ENCODE data around the gene PRTFDC1. TPM values are rescaled to one million over a fixed set of nuclear protein-coding genes. Genes with fewer than 3 reads are reported as not detected.

PRTFDC1 gene
- total and polyA plus RNA-seq, 2 of the 13 experiments (the other 11 are each of a cell fraction or from before 2014, with no cell fraction given) = not detected

DNA sequence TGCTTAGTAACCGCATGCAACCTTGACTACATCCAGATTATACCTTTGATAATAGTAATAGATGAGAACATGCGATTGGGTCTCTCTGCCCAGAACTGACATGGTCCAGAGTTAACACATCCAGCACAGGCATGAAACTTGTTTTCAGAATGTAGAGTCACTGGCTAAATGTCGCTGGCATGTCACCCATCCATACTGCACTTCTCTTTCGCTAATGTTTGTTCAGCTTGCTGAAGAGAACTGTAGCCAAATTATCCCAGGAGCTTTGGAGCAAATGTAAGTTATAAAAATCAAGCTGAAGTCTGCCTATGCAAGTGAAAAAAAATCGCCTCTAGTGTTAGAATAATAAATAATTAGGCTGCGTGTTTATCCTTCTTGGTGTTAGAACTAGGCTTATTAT is 98.2 kb downstream of the PRTFDC1 start:
- H3K4me2 ChIP-seq (ENCODE audit: low read depth, low read length) = no peak overlapping the region
- TF ChIP-seq, protein P1, sequence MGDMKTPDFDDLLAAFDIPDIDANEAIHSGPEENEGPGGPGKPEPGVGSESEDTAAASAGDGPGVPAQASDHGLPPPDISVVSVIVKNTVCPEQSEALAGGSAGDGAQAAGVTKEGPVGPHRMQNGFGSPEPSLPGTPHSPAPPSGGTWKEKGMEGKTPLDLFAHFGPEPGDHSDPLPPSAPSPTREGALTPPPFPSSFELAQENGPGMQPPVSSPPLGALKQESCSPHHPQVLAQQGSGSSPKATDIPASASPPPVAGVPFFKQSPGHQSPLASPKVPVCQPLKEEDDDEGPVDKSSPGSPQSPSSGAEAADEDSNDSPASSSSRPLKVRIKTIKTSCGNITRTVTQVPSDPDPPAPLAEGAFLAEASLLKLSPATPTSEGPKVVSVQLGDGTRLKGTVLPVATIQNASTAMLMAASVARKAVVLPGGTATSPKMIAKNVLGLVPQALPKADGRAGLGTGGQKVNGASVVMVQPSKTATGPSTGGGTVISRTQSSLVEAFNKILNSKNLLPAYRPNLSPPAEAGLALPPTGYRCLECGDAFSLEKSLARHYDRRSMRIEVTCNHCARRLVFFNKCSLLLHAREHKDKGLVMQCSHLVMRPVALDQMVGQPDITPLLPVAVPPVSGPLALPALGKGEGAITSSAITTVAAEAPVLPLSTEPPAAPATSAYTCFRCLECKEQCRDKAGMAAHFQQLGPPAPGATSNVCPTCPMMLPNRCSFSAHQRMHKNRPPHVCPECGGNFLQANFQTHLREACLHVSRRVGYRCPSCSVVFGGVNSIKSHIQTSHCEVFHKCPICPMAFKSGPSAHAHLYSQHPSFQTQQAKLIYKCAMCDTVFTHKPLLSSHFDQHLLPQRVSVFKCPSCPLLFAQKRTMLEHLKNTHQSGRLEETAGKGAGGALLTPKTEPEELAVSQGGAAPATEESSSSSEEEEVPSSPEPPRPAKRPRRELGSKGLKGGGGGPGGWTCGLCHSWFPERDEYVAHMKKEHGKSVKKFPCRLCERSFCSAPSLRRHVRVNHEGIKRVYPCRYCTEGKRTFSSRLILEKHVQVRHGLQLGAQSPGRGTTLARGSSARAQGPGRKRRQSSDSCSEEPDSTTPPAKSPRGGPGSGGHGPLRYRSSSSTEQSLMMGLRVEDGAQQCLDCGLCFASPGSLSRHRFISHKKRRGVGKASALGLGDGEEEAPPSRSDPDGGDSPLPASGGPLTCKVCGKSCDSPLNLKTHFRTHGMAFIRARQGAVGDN (CRISPR knock-in tag; IDR thresholded peaks at IDR 0.05) = no peak
- TF ChIP-seq RXRB (CRISPR knock-in tag; IDR thresholded peaks at IDR 0.05; ENCODE audit: borderline replicate concordance) (no peak), CEBPB (IDR thresholded peaks at IDR 0.05; ENCODE audit: borderline replicate concordance, low read depth, low read length) (no peak), RFXAP (CRISPR knock-in tag; IDR thresholded peaks at IDR 0.05; ENCODE audit: borderline replicate concordance) (no peak), TAF1 (CRISPR knock-in tag; IDR thresholded peaks at IDR 0.05) (no peak), WIZ (CRISPR knock-in tag; IDR thresholded peaks at IDR 0.05) (no peak), ZNF777 (CRISPR knock-in tag; IDR thresholded peaks at IDR 0.05) (no peak), SAP130 (CRISPR knock-in tag; IDR thresholded peaks at IDR 0.05; ENCODE audit: low read depth) (no peak), AGO1 (IDR thresholded peaks at IDR 0.05; ENCODE audit: low read depth, low read length, poor library complexity, severe bottlenecking) (no peak), ZNF292 (CRISPR knock-in tag; IDR thresholded peaks at IDR 0.05; ENCODE audit: borderline replicate concordance, low read depth) (no peak), THAP11 (CRISPR knock-in tag; IDR thresholded peaks at IDR 0.05) (no peak), ZNF24 (IDR thresholded peaks at IDR 0.05) (no peak)
- H2AFZ ChIP-seq (ENCODE audit: low read length) = no peak overlapping the region
- H3K4me1 ChIP-seq (ENCODE audit: insufficient read depth, low read length) = no peaks in the 10 kb centered on the region
- DNase-seq (ENCODE audit: low spot score) (no peak), FAIRE-seq (no peak), ATAC-seq (no peak)
- H3K4me3 ChIP-seq (replicated peaks in 1 of 3; ENCODE audit: insufficient read depth in 1 of 3, low read depth in 2 of 3, low read length in 3 of 3) = no peak overlapping the region
- in situ Hi-C loops (cut with HindIII; ENCODE audit: extremely low pct_ligation_motif_present, low pct_unique_long_range_greater_than_20kb) (no loop called here), intact Hi-C loops (cut with micrococcal nuclease; ENCODE audit: unreplicated experiment) (no loop called here)
- no peak overlapping the region for H3K27ac ChIP-seq (ENCODE audit: extremely low read length, insufficient read depth, low read length)
- H3K9ac ChIP-seq (ENCODE audit: insufficient read depth, low read depth, low read length) = no peak overlapping the region
- H4K20me1 ChIP-seq (ENCODE audit: insufficient read depth, low read length) = no peaks in the 10 kb centered on the region
- H3K36me3 ChIP-seq (replicated peaks in 1 of 2; ENCODE audit: control insufficient read depth in 1 of 2, insufficient read depth in 2 of 2, low read length in 2 of 2) = no peaks in the 10 kb centered on the region
- H3K9me3 ChIP-seq (ENCODE audit: low read length) = no peaks in the 10 kb centered on the region
- BruUV-seq (replicated peaks) = no TSS peak
- H3K27me3 ChIP-seq (ENCODE audit: control insufficient read depth in 1 of 2, insufficient read depth in 2 of 2, low read length in 2 of 2) = peaks cover 2 to 11% of the 10 kb centered on the region in 2 experiments; a peak in 3 of 5 replicates
- no peaks in the 10 kb centered on the region for H3K79me2 ChIP-seq (ENCODE audit: insufficient read depth, low read length)
- 25% methylated on average over 6 of the region's 6 CpGs for WGBS (ENCODE audit: low lambda C conversion rate)
- ChIA-PET CTCF (ENCODE audit: low intra/inter-chr PET ratio, low total read pairs) (no interaction called here), POLR2A (no interaction called here)
